Measurements from ENCODE around the gene MDM1.
A peak's percentile ranks its signal among the peaks of the same experiment; 100 is the strongest.

Gene MDM1

DNA sequence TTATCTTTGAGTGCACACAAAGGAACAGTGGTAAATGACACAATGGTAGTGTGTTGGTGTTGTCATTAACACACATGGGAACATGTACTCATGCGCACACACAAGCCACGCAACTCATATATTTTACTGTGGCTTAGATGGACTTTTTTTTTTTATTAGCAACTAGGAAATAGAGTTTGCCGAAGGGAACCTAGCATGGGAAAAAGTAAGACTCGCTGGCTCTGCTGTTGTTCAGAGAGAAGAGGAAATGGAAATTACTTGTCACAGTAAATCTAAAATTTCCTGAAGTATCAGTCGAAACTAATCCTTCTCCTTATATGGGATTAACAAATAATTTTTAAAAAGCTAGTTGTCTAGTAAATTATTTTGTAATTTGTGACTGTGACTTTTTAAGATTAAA is 45.1 kb downstream of the MDM1 start:
- no peak for TF ChIP-seq POLR2A (IDR thresholded peaks at IDR 0.05; ENCODE audit: extremely low read depth, insufficient read length)
- no peak for DNase-seq (ENCODE audit: low read depth)
- H3K4me3 ChIP-seq (ENCODE audit: low read depth, low read length) = no peak overlapping the region

DNA sequence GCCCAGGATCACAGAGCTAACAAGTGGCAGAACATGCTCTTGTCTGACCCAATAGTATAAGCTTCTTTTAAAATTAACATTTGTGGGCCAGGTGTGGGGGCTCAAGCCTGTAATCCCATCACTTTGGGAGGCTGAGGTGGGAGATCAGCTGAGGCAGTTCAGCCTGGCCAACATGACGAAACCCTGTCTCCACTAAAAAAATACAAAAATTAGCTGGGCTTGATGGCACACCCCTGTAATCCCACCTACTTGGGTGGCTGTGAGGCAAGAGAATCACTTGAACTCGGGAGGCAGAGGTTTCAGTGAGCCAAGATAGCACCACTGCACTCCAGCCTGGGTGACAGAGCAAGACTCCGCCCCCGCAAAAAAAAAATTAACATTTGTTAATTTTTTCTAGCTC is 45.8 kb downstream of the MDM1 start:
- DNase-seq (ENCODE audit: low read depth) = no peak
- H3K4me3 ChIP-seq (ENCODE audit: low read depth, low read length) = no peak overlapping the region
- TF ChIP-seq POLR2A (IDR thresholded peaks at IDR 0.05; ENCODE audit: extremely low read depth, insufficient read length) (no peak), MYC (IDR thresholded peaks at IDR 0.05; ENCODE audit: low read depth, low read length) (no peak)
- TF ChIP-seq, protein P1, sequence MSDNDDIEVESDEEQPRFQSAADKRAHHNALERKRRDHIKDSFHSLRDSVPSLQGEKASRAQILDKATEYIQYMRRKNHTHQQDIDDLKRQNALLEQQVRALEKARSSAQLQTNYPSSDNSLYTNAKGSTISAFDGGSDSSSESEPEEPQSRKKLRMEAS (IDR thresholded peaks at IDR 0.05; ENCODE audit: low read depth, low read length) = no peak
- TF ChIP-seq, protein P2, sequence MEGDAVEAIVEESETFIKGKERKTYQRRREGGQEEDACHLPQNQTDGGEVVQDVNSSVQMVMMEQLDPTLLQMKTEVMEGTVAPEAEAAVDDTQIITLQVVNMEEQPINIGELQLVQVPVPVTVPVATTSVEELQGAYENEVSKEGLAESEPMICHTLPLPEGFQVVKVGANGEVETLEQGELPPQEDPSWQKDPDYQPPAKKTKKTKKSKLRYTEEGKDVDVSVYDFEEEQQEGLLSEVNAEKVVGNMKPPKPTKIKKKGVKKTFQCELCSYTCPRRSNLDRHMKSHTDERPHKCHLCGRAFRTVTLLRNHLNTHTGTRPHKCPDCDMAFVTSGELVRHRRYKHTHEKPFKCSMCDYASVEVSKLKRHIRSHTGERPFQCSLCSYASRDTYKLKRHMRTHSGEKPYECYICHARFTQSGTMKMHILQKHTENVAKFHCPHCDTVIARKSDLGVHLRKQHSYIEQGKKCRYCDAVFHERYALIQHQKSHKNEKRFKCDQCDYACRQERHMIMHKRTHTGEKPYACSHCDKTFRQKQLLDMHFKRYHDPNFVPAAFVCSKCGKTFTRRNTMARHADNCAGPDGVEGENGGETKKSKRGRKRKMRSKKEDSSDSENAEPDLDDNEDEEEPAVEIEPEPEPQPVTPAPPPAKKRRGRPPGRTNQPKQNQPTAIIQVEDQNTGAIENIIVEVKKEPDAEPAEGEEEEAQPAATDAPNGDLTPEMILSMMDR (IDR thresholded peaks at IDR 0.05; ENCODE audit: low read depth, low read length) = no peak

DNA sequence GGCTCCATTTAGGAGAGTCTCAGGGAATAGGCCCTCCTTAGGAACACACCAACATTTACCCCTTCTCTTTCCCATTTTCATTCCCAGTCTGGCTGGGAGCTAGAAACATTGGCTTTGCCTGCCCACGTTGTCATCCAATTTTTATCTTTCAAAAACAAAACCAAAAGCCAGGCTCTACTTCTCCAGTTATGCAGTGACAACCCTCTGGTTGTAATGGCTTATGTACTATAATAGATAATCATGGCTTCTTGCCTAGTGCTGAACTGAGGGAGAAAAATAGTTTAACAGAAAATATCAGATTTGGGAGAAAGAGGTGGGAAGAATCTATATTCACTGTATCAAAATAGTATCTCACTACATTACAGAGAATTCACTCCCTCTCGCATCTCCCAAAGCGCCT is 46.6 kb downstream of the MDM1 start:
- no peak for DNase-seq (ENCODE audit: low read depth)
- TF ChIP-seq MYC (IDR thresholded peaks at IDR 0.05; ENCODE audit: low read depth, low read length) = no peak
- no peak overlapping the region for H3K4me3 ChIP-seq (ENCODE audit: low read depth, low read length)

DNA sequence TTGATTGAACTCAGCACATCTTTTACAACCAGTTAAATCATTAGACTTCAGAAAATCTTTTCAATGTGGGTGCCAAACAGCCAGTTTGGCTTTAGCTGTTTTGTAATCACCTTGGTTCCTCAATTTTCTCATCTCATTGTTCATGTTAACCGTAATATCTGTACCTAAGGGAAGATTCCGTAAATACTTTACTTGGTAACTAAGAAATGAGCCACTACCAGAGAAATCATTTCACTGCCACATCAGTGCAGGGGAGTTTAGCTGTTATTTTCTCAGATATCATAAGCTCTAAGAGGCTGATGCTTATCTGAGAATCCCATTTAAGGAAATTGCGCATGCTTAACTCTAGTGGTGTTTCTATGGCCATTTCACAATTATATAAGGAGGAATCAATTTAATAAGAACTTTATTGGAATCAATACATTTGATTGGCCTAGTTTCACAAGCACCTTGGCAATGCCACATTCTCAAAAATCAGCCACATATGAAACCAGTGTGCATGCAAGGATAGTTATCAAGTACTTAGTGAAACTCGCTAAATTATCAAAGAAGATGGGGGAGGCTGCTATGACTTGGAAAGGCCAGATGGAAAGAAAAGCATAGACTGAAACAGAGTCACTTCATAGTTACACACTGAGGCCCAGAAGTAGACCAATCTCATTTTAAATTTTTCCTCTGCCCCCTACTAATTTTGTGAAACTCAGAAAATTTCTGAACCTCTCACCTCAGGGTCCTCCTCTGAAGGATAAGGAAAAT is 50.7 kb downstream of the MDM1 start:
- H3K4me3 ChIP-seq (ENCODE audit: low read depth, low read length) = no peak overlapping the region
- peak; percentile 33 for DNase-seq (ENCODE audit: low read depth)
- TF ChIP-seq POLR2A (IDR thresholded peaks at IDR 0.05; ENCODE audit: extremely low read depth, insufficient read length) (no peak), MYC (IDR thresholded peaks at IDR 0.05; ENCODE audit: low read depth, low read length) (no peak)
- TF ChIP-seq, protein P1 (IDR thresholded peaks at IDR 0.05; ENCODE audit: low read depth, low read length) = no peak
- TF ChIP-seq, protein P2 (IDR thresholded peaks at IDR 0.05; ENCODE audit: low read depth, low read length) = no peak

DNA sequence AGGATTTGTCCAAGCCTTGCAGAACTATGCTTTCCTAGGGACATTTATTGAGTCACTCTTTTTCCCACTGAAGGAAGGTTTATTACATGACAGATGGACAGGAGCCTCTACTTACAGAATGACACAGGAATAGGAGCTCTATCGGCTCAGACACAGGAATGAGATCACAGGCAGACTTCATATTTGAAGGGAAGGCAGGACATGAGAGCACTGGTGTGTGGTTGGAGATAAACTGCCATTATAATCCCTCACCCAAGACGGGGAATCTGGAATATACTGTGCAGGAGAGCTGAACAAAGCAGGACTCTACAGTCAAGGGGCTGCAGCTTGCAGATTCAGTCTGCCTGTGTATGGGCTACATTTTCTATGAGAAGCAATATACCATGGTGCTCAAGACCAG is 51.9 kb downstream of the MDM1 start:
- H3K4me3 ChIP-seq (ENCODE audit: low read depth, low read length) = no peak overlapping the region
- no peak for DNase-seq (ENCODE audit: low read depth)
- TF ChIP-seq, protein P2 (IDR thresholded peaks at IDR 0.05; ENCODE audit: low read depth, low read length) = no peak
- TF ChIP-seq POLR2A (IDR thresholded peaks at IDR 0.05; ENCODE audit: extremely low read depth, insufficient read length) (no peak), MYC (IDR thresholded peaks at IDR 0.05; ENCODE audit: low read depth, low read length) (no peak)
- TF ChIP-seq, protein P1 (IDR thresholded peaks at IDR 0.05; ENCODE audit: low read depth, low read length) = no peak

DNA sequence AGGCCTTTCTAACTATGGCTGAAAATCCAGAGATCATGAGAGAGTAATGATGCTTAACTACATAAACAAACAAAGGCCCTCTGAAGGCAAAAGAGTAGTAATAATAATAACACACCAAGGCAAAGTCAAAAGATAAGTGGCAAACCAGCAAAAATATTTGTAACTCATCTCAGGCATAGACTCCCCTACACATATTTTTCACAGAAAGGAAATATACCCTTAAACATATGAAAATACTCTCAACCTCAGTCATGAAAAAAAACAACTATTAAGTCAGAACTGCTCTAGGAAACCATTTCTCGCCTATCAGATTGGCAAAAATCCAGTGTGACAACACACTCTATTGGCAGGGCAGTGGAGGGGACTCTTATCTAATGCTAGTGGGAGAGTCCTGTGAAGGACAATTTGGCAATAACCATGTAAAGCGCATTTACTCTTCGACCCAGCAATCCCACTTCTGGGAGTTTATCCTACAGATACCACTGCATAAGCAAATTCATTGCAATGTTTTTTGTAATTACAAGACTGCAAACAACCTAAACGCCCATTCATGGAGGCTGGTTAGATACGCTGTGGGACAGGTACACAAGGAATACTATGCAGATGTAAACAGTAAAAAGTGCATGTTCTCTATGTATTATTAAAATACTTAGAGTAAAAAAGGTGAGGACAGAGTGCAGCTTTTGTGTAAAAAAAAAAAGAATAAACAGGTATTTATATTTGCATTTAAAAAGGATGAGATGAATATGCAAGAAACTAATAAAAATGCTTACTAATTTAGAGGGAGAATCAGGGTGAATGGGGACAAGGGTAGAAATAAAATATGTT is 52.7 kb downstream of the MDM1 start:
- DNase-seq (ENCODE audit: low read depth) = no peak
- TF ChIP-seq POLR2A (IDR thresholded peaks at IDR 0.05; ENCODE audit: extremely low read depth, insufficient read length) (no peak), MYC (IDR thresholded peaks at IDR 0.05; ENCODE audit: low read depth, low read length) (no peak)
- TF ChIP-seq, protein P1 (IDR thresholded peaks at IDR 0.05; ENCODE audit: low read depth, low read length) = no peak
- TF ChIP-seq, protein P2 (IDR thresholded peaks at IDR 0.05; ENCODE audit: low read depth, low read length) = no peak
- no peak overlapping the region for H3K4me3 ChIP-seq (ENCODE audit: low read depth, low read length)
